ENCODE results near the gene CCDC175. TPM values are rescaled to one million over a fixed set of nuclear protein-coding genes. Genes with fewer than 3 reads are reported as not detected.

Gene CCDC175
- total and polyA plus RNA-seq, 4 donors, result not detected

GRCh38 chr14:59537476-59537875, 39.1 kb downstream of the CCDC175 start:
- WGBS, result 92% methylated on average over 1 of the region's 1 CpG

GRCh38 chr14:59534361-59534987, 42.1 kb downstream of the CCDC175 start:
- Histone ChIP-seq H3K9me3 (ENCODE audit: control insufficient read depth in 4 of 4, low read length in 3 of 4) (no peaks in the 10 kb centered on the region), H3K36me3 (ENCODE audit: control insufficient read depth in 4 of 4, insufficient read depth in 3 of 4, low read depth in 1 of 4, low read length in 3 of 4) (no peaks in the 10 kb centered on the region), H3K27me3 (ENCODE audit: control insufficient read depth in 4 of 4, insufficient read depth in 4 of 4, low read length in 3 of 4) (no peaks in the 10 kb centered on the region), H3K9ac (ENCODE audit: low read depth in 1 of 2, low read length in 2 of 2) (no peak overlapping the region), H3K4me3 (ENCODE audit: low read depth in 1 of 3, low read length in 3 of 3) (no peak overlapping the region), H3K27ac (ENCODE audit: low read depth in 1 of 2, low read length in 2 of 2) (no peak overlapping the region), H3K4me1 (ENCODE audit: control insufficient read depth in 4 of 4, insufficient read depth in 4 of 4, low read length in 3 of 4) (no peaks in the 10 kb centered on the region)
- WGBS, result 79% methylated on average over 7 of the region's 7 CpGs
- no peak for DNase-seq (ENCODE audit: low spot score)
- TF ChIP-seq TAF1 (conservative IDR thresholded peaks at IDR 0.05) (no peak), RAD21 (IDR thresholded peaks at IDR 0.05) (no peak), NR2F2 (IDR thresholded peaks at IDR 0.05) (no peak), CTCF (IDR thresholded peaks at IDR 0.05; ENCODE audit: low read depth, low read length, missing input control) (no peak), FOXA1 (IDR thresholded peaks at IDR 0.05) (no peak), FOXA2 (IDR thresholded peaks at IDR 0.05) (no peak), ZBTB33 (IDR thresholded peaks at IDR 0.05) (no peak), SP1 (IDR thresholded peaks at IDR 0.05) (no peak), EGR1 (IDR thresholded peaks at IDR 0.05; ENCODE audit: low read depth in 2 of 2) (no peak), RXRA (IDR thresholded peaks at IDR 0.05) (no peak), GABPA (IDR thresholded peaks at IDR 0.05 in 1 of 2, conservative IDR thresholded peaks at IDR 0.05 in 1 of 2) (no peak)

More at GRCh38 chr14:59537476-59537875, 39.1 kb downstream of the CCDC175 start:
- Histone ChIP-seq H3K4me1 (ENCODE audit: control insufficient read depth in 4 of 4, insufficient read depth in 4 of 4, low read length in 3 of 4) (no peaks in the 10 kb centered on the region), H3K36me3 (ENCODE audit: control insufficient read depth in 4 of 4, insufficient read depth in 3 of 4, low read depth in 1 of 4, low read length in 3 of 4) (no peaks in the 10 kb centered on the region), H3K27me3 (ENCODE audit: control insufficient read depth in 4 of 4, insufficient read depth in 4 of 4, low read length in 3 of 4) (no peaks in the 10 kb centered on the region), H3K4me3 (ENCODE audit: low read depth in 1 of 3, low read length in 3 of 3) (no peak overlapping the region), H3K9me3 (ENCODE audit: control insufficient read depth in 4 of 4, low read length in 3 of 4) (no peaks in the 10 kb centered on the region), H3K9ac (ENCODE audit: low read depth in 1 of 2, low read length in 2 of 2) (no peak overlapping the region), H3K27ac (ENCODE audit: low read depth in 1 of 2, low read length in 2 of 2) (no peak overlapping the region)
- TF ChIP-seq MAX (IDR thresholded peaks at IDR 0.05) (no peak), FOXA1 (IDR thresholded peaks at IDR 0.05) (no peak), GABPA (IDR thresholded peaks at IDR 0.05 in 1 of 2, conservative IDR thresholded peaks at IDR 0.05 in 1 of 2) (no peak), CTCF (IDR thresholded peaks at IDR 0.05; ENCODE audit: low read depth, low read length, missing input control) (no peak), HNF4G (IDR thresholded peaks at IDR 0.05) (no peak), REST (IDR thresholded peaks at IDR 0.05) (no peak)
- DNase-seq (ENCODE audit: low spot score), result no peak
